ENCODE results near the gene LANCL3.
"Not testable (repeated sequence)": the region's sequence is repeated elsewhere in the genome, so short reads cannot be mapped to it uniquely, and the experiment has no call there.

GRCh38 chrX:37572108-37572587 lies 687 bp downstream of the LANCL3 start:
- TF ChIP-seq, protein P1, sequence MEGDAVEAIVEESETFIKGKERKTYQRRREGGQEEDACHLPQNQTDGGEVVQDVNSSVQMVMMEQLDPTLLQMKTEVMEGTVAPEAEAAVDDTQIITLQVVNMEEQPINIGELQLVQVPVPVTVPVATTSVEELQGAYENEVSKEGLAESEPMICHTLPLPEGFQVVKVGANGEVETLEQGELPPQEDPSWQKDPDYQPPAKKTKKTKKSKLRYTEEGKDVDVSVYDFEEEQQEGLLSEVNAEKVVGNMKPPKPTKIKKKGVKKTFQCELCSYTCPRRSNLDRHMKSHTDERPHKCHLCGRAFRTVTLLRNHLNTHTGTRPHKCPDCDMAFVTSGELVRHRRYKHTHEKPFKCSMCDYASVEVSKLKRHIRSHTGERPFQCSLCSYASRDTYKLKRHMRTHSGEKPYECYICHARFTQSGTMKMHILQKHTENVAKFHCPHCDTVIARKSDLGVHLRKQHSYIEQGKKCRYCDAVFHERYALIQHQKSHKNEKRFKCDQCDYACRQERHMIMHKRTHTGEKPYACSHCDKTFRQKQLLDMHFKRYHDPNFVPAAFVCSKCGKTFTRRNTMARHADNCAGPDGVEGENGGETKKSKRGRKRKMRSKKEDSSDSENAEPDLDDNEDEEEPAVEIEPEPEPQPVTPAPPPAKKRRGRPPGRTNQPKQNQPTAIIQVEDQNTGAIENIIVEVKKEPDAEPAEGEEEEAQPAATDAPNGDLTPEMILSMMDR (conservative IDR thresholded peaks at IDR 0.05; ENCODE audit: low read length): not testable (repeated sequence)
- TF ChIP-seq EZH2phosphoT487 (IDR thresholded peaks at IDR 0.05; ENCODE audit: borderline replicate concordance, low read depth, low read length): not testable (repeated sequence)

All from OCI-LY7 (cell line).